Renal cortical epithelial cell (primary cell): ENCODE results near the gene KCNIP3. TPM values are rescaled to one million over a fixed set of nuclear protein-coding genes. Genes with fewer than 3 reads are reported as not detected.

Experiments
- DNase-seq: peaks from one replicate; pipeline ENCODE4 v3.0.0-alpha.2; 2011; ENCODE audit warnings: low read depth
- total RNA-seq: library from RNA; depleted of rRNA; stranded (reverse); fragments of >200 nt; gene quantifications from 2 replicates; pipeline ENCODE4 v1.2.3, GENCODE V29; 2014

The KCNIP3 gene
- total RNA-seq, 1 donor from 2014 or later: 127 TPM

DNA sequence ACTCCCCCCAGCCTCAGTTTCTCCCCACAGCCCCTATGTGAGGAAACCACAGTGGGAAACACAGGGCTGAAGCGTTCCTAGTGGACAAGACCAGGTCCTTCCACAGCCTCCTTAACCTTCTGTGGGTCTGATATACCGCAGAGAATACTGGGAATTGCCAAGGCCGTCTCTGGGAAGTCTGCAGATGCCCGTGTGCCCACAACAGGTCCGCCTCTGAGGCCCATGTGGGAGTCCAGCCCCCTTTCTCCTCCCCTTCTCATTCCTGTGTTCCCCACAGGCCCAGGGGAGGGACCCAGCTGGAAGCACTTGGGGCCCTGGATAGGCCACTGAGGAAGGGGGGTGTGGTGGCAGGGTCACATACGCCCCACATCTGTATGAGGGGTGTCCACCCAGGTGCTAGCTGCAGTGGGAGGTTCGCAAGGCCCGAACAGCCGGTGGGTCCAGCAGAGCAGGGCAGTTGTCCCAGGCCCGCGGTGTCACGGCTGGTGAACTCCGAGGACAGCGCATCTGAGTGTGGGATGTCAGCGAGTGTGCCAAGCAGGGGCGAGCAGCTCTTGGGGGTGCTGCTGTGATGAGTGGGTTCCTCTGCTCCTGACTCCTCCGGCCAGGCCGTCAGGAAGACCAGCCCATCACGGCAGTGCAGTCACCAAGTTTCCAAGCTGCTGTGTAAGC, 2.4 kb upstream of the KCNIP3 start:
- no peak for DNase-seq

DNA sequence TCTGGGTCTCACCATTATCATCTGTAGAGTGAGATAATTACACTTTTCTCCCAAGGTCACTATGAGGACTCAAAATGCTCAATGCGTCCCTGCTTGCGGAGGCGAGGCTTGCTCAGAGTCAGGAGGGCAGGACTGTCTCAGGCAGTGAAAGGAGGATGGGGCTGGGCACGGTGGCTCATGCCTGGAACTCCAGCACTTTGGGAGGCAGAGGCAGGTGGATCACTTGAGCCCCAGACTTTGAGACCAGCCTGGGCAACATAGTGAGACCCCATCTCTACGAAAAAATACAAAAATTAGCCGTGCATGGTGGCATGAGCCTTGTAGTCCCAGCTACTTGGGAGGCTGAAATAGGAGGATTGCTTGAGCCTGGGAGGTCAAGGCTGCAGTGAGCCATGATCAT, 1.8 kb upstream of the KCNIP3 start:
- DNase-seq: no peak

DNA sequence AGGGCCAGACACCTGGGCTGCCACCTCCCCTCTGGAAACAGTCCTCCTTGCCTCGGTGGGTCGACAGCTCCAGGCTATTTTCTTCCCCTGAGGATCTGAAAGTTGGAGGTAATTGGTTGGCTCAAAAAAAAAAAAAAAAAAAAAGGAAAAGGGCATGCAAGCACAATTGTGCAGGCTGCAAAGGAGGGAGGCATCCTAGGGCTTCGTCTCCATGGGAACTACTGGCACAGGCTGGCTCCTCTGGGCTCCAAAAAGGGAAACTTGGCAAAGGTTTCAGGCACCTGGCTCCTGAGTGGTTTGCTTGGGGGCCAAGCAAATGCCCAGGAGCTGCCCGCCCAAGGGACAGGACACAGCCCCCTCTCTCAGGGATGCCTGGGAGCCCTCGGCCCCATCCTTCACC, 1.1 kb upstream of the KCNIP3 start:
- DNase-seq: no peak

DNA sequence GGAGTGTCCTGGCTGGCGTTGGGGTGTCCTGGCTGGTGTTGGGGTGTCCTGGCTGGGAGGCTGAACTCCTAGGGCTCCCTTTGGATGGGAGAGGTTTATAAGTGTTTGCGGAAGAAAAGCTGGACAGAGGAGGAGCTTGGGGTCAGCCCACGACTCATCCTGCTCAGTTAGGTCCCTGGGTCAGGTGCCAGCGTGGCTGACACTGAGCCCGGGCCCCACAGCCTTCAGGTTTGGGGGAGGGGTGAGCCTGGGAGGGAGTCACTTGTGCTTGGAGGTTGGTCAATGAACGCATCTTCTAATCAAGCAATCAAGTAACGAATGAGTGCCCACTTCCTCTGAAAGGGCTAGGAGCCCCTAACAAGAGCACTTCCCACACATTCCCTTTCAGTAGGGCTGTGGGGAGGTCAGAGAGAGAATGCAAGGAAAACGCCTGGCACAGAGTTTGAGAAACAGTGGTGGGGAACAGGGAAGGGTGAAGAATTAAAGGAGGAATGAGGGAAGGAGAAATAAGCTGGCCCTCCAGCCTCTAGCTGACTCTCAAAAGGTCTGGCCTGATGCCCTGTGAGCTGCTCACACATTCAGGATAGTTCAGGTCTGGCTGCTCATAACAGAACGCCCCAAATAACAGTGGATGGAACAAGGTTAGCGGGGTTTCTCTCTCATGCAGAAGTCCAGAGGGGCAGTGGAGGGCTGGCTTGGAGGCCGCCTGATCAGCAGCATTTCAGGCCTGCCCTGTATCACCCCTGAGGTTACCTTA, 670 bp downstream of the KCNIP3 start:
- DNase-seq: no peak

DNA sequence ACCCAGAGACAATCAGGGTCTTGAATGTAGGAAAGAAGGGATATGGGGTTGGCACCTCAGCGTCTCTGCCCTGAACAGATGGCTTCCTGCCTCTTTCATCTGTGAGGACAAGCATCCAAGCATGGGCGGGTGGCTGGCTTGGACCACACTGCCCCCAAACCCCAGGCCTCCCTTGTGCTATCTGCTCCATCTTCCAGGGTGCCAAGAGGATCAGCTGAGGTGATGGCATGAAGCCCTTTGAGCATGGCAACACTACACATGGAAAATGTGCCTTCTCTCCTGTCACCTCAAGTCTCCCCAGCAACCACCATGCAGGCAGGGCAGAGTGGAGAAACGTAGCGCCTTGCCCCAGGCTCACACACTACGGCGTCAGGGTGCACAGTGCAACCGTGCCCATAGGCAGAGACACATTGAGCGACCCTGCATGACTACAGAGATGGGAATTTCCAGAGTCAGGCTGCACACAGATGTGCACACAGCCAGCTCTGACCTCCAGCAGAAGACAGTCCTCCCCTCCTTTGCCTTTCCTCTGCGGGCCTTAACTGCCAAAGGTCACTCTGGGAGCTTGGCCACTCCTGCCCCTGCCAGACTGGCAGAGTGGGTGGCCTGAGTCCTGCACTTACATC, 1.5 kb downstream of the KCNIP3 start:
- DNase-seq: no peak

DNA sequence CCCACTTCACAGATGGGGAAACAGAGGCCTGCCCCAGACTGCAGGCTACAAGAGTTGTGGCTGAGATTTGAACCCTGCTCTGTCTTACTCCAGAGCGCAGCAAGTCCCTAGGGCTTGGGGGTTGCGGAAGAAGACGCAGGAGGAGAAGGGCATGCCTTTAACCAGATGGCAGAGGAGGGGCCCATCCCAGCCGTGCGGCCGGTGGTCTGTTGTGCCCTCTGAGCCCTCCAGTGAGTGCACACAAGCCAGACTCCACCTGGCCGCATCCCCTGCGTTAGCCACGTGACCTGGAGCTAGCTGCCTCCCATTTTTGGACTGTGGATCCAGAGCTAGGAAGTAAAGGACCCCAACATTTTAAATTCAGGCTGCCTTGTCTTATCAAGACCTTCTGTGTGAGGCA, 2.8 kb downstream of the KCNIP3 start:
- DNase-seq: no peak

DNA sequence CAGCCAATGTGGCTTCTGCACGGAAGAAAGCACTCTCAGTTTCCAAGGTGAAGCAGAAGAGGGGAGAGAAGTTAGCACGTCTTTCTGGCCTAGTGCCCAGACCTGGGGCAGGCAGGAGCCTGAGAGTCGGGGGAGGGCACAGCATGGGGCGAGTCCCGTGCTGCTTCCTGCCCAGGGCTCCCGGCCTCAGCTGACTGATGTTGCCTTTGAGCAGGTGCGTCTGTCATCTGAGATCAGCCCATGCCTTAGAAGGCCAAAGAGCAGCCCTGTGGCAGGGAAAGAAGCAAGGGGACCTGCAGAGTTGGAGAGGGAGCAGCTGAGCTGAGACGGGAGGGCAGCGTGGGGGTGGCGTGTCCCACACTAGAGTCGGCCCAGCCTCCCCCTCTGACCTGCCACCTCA, 3.3 kb downstream of the KCNIP3 start:
- no peak for DNase-seq

DNA sequence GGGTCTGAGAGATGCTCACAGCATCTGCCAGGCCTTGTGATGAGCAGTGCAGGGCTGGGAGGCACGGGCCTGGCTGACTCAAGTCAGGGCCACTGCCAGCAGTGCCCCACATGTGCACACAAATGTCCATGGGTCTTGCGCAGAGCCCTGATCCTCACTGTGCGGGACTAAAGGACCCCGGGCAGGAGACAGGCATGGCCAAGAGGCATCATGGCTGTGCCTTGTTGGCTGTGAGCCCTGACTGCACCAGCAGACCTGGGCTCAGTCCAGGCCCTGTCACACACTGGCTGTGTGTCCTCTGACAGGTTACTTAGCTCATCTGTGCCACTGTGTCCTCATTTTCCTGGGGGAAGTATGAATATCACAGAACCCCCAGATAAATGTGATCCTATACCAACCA, 4.0 kb downstream of the KCNIP3 start:
- no peak for DNase-seq

DNA sequence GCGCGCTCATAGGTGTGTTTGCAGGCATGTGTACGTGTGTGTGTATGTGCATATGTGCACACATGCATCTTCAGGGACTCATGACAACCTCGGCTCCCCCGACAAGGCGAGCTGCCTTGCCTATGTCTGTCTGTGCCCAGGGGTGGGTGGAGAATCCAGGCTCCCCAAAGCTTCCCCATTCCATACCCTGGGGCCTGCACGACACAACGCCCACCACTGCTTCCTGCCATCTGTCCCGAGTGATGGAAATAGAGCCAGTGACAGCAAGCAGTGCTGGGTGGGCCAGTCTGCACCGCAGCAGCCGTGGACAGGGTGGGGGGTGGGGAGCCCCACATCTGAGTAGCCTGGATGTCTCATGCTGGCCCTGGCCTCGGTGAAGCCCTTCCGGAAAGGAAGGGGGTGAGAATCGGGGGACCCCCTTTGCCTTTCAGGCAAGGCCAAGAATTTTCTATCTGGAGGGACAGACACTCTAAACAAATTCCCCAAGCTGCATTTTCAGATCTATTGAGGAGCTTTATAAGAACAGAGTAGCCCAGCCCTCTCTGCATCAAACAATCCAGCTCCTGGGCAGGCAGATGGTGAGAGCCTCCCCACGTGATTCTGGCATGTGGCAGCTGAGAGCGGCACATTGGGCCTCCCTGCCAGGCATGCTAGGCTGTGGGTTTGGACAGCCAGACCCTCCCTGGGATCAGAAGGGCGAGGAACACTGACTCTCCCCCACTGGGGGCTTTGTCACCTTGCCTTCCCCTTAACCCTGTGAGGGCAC, 4.9 kb downstream of the KCNIP3 start:
- no peak for DNase-seq

DNA sequence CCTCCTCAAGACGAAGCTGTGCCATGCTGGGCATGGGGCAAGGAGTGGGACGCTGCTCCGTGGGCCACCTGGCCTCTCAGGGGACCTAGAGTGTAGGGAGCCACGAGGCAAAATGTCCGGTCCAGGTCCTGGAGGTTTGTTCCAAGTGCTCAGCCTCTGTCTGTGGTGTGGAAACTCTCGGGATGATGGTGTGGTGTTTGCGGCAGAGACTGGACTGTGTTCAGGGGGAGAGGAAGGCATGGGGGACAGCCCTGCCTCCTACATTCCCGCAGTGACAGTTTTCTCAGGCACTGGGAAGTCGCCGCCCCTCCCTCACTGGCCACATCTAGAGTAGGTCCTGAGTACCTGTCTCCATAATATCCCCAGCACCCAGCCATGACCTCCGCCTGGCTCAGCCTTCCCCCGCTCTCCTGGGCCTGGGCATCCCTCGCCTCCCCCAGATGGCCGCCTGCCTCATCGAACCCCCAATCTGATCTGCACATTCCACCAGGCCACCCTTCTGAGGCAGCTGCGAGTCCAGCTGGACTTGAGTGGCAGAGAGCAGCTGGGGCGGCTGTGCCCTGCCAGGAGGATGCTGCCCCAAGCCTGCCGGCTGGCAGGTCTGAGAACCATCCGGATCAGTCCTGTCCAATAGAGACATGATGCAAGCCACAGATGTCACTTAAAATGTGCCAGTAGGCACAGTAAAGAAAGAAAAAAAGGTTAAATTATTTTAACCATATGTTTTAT, 6.2 kb downstream of the KCNIP3 start:
- no peak for DNase-seq

DNA sequence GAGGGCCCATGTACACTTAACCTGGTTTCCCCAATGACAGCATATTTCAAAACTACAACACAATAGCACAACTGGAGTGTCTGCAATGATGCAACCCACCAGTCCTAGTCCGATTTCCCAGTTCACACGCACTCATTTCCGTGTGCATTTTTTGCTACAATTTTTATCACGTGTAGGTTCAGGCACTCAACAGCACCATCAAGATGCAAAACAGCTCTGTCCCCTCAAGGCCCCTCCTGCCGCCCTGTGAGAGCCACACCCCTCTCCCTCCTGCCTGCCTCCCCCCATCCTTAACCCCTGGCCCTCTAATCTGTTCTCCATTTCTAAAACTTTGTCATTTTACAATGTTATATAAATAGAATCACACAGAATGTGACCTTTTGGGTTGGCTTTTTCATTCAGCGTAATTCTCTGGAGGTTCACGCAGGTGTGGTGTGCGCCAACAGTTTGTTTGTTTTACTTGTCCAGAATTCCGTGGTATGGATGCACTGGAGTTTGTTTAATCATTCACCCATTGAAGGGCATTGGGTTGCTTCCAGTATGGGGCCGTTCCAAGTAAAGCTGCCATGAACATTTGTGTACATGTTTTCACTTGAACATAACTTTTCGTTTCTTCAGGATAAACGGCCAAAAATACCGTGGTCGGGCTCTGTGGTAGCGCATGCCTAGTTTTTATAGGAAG, 8.4 kb downstream of the KCNIP3 start:
- DNase-seq: peak; percentile 87

DNA sequence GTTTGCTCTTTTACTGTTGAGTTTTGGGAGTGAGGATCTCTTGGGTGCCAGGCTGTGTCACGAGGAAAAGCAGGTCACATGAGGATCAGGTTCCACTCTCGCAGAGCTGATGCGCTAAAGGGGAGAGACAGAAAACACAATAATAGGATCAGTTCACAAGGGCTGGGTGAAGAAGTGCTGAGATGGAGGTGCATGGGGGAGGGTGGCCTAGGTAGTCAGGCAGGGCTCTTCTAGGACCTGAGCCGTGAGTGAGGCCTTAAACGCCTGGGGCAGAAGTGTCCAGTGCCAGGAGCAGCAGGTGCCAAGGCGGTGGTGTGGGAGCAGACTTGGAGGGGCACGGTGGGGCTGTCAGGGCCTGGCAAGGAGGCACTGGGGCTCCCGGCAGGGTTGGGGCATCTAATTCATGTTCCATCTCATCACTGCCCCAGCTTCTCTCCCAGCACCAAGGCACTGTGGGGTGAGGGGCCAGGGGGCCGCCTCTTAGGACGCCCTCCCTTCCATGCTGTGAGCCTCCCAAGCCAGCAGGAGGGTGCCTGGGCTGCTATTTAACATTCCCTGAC, 9.3 kb downstream of the KCNIP3 start:
- DNase-seq: no peak

DNA sequence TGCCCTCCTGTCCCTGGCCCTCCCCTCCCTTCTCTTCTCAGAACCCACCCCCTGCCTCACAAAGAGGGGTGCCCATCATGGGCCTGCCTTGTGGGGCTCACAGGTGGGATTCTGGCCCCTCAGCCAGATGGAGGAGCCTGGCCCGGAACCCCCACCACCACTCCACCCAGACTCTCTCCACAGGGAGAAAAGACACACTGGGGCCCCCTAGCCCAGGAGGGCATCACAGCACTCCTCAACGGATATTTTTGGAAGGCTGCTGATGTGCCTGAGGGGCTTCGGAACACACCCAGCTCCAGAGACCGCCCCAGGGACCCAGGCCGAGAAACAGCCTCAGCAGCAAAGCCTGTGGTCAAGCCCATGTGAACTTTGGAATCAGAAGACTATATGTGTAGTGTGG, 9.9 kb downstream of the KCNIP3 start:
- DNase-seq: no peak

DNA sequence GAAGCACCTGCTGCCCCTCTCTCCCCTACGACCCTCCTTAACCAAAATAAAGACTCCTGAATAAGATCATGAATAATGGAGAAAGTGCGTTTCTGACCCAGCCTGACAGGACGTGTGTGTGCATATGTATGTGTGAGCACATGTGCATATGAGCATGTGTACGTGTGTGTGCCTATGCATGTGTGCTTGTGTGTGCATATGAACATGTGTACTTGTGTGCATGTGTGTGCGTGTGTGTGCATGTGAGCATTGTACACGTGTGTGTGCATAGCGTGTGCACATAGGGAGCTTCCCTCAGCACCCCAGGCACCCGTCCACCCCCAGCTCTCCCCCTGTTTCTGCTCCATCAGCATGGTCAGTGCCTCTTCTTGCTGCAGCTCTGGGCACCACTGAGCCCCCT, 10.7 kb downstream of the KCNIP3 start:
- DNase-seq: no peak

DNA sequence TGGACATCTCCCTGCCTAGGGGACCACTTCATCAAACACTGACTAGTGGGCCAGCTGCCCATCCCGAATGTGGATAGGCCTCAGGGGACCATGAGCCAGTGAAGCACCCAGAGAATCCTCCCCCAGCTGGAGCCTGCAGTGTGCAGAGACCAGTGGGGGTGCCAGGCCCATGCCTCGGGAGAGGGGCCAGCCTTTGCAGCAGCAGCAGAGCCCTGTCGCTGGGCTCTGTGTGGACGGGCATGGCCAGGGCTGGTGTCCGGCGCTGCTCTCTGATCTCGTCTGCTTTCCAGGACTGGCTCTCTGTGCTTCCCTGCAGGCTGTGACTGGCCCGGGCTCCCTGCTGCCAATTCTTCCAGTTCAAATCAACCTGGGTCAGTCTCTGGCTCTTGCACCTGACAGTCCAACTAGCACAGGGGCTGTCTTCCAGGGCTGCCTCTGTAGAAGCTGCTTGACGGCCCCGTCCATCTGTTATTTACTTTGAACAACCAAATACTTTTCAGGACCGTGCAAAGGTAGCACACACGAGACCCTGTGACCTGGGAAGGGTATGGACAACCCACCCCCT, 11.4 kb downstream of the KCNIP3 start:
- DNase-seq: no peak

DNA sequence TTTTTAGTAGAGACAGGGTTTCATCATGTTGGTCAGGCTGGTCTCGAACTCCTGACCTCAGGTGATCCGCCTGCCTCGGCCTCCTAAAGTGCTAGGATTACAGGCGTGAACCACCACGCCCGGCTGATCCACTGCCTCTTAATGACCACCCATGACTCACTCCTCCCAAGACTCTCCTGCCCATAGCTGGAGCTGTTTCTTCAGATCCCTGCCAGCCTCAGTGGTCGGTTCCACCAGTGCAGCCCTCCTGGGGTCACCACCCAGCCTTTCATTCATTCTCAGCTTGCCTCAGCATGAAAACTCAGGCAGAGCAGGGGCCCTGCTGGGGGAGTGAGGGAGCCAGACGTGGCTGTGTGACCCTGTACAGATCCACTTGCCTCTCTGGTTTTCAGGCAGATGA, 12.5 kb downstream of the KCNIP3 start:
- peak; percentile 75 for DNase-seq

DNA sequence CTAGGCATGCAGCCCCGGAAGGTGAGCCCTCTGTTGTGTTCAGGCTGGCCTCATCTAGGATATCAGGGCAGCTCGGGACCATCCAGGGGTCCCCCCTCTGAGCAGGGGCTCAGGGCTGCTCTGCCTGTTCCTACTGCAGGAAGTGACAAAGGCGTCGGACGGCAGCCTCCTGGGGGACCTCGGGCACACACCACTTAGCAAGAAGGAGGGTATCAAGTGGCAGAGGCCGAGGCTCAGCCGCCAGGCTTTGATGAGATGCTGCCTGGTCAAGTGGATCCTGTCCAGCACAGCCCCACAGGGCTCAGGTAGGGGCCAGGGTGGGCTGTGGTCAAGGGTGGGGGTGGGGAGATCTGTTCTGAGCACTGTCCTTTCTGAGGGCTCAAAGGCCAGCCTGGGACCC, 13.1 kb downstream of the KCNIP3 start:
- no peak for DNase-seq

DNA sequence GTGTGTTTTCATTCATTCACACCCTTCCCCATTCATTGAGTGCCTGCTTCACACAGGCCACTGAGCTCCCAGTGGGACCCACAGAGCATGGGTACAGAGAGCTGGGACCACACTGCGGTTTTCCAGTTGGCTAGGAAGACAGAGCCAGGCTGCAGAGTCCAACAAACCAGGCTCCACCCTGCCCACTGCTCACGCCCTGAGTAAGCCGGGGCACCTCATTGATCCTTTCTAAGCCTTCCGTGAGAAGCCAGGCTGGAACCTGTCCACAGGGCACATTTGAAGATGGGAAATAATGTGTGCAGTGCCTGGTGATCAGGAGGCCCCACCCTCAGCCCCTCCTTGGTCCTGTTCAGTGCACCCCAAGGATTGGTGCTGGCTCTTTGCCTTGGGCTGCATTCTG, 13.5 kb downstream of the KCNIP3 start:
- peak; percentile 29 for DNase-seq

DNA sequence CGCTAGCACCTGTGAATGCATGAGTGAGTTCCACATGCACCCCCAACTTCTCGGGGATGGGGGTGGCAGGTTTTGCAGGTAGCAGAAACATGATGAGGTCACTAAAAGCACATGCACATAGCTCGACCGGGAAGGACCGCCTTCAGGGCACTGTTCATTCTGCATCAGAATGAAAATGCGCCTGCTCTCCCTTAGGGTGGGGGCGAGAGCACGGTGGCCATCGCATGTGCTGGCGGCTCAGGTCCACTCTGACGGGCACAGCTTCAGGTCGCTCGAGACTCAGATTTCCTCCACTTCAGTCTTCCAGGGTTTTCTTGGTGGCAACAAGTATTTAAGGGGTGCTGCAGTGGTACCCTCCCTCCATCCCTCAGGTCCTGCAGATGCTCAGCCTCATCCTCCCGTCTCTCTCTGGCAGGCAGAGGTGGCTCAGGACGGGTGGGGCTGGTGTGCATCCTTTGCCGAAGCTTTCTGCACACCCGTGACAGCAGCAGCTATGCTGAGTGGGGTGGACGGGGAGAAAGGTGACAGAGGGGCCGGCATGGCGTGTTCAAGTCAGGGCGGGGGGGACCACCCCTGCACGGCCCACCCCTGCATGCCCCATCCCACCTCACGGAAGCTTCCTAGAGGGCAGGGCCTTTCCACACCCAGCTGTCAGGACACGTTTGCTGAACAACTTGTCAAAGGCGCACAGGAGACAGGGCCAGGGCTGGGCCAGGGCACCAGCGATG, 14.8 kb downstream of the KCNIP3 start:
- no peak for DNase-seq
